Ramos (cell line): Measurements from ENCODE around the gene SPDYC.

ENCODE experiments used
- in situ Hi-C: fragments of 300-500 bp; cut with MboI; formaldehyde crosslinking; loops from one replicate; pipeline ENCODE4 v1.14.3; 2022; ENCODE audit warnings: low sequenced_read_pairs; ENCODE audit not compliant: unreplicated experiment

SPDYC gene

GRCh38 chr11:65170058-65170534, at the start of gene SPDYC:
SPDYC (plus strand) TSS chr11:65170233; CDS start chr11:65171358, 1,125 bp downstream.
- in situ Hi-C loops: no loop called here

- in situ Hi-C loops: no loop called here
These were observed 49.2 kb upstream of the SPDYC start for GRCh38 chr11:65120831-65121230.

- in situ Hi-C loops: no loop called here
These were observed 48.6 kb upstream of the SPDYC start for GRCh38 chr11:65121447-65121864.

- in situ Hi-C loops: no loop called here
These were observed 48.0 kb upstream of the SPDYC start, which contains the start of the genes FAU and MRPL49 for GRCh38 chr11:65121865-65122696. FAU (minus strand) TSS chr11:65122134; CDS start chr11:65121813, 321 bp downstream. MRPL49 (plus strand) TSS chr11:65122321; CDS start chr11:65122347, 26 bp downstream.

- in situ Hi-C loops: loop anchor here (25.0 kb wide), 1 partner anchor 887 kb away; the partner anchor contains the start of genes DNAJC4, FKBP2, NUDT22 and PPP1R14B
These were observed 45.4 kb upstream of the SPDYC start for GRCh38 chr11:65124480-65125196.

GRCh38 chr11:65125197-65126056, 44.6 kb upstream of the SPDYC start:
- in situ Hi-C loops: loop anchor here (25.0 kb wide), 1 partner anchor 888 kb away; the partner anchor contains the start of genes DNAJC4, FKBP2, NUDT22 and PPP1R14B

- in situ Hi-C loops: loop anchor here (25.0 kb wide), 1 partner anchor 889 kb away; the partner anchor contains the start of genes DNAJC4, FKBP2, NUDT22 and PPP1R14B
These were observed 43.3 kb upstream of the SPDYC start for GRCh38 chr11:65126624-65127274.

- in situ Hi-C loops: loop anchor here (25.0 kb wide), 1 partner anchor 890 kb away; the partner anchor contains the start of genes DNAJC4, FKBP2, NUDT22 and PPP1R14B
These were observed 42.4 kb upstream of the SPDYC start for GRCh38 chr11:65127473-65128181.

- in situ Hi-C loops: loop anchor here (25.0 kb wide), 1 partner anchor 891 kb away; the partner anchor contains the start of genes DNAJC4, FKBP2, NUDT22 and PPP1R14B
These were observed 41.6 kb upstream of the SPDYC start for GRCh38 chr11:65128182-65129145.

GRCh38 chr11:65129649-65130441, 40.2 kb upstream of the SPDYC start:
- in situ Hi-C loops: loop anchor here (25.0 kb wide), 1 partner anchor 893 kb away; the partner anchor contains the start of genes DNAJC4, FKBP2, NUDT22 and PPP1R14B

GRCh38 chr11:65130631-65131416, 39.2 kb upstream of the SPDYC start:
- in situ Hi-C loops: loop anchor here (25.0 kb wide), 1 partner anchor 894 kb away; the partner anchor contains the start of genes DNAJC4, FKBP2, NUDT22 and PPP1R14B

GRCh38 chr11:65131417-65131776, 38.6 kb upstream of the SPDYC start:
- in situ Hi-C loops: loop anchor here (25.0 kb wide), 1 partner anchor 894 kb away; the partner anchor contains the start of genes DNAJC4, FKBP2, NUDT22 and PPP1R14B

GRCh38 chr11:65131895-65132237, 38.2 kb upstream of the SPDYC start:
- in situ Hi-C loops: loop anchor here (25.0 kb wide), 1 partner anchor 895 kb away; the partner anchor contains the start of genes DNAJC4, FKBP2, NUDT22 and PPP1R14B

- in situ Hi-C loops: loop anchor here (25.0 kb wide), 1 partner anchor 895 kb away; the partner anchor contains the start of genes DNAJC4, FKBP2, NUDT22 and PPP1R14B
These were observed 37.6 kb upstream of the SPDYC start for GRCh38 chr11:65132238-65132987.
